ENCODE measurements around the gene LPCAT1. TPM values are rescaled to one million over a fixed set of nuclear protein-coding genes. Genes with fewer than 3 reads are reported as not detected.

The LPCAT1 gene
- total and polyA plus RNA-seq, 10 of the 15 experiments (the other 5 are each of a cell fraction or from before 2014, with no cell fraction given) = 2.3 to 109 (median 72.7) TPM

- 98% methylated on average over 11 of the region's 11 CpGs for WGBS (ENCODE audit: insufficient coverage, insufficient replicate concordance, low lambda C conversion rate, missing lambda C conversion rate)
- H2AFZ ChIP-seq (ENCODE audit: control insufficient read depth, low read depth, low read length) = no peak overlapping the region
- no peak for FAIRE-seq
- RAD21 ChIA-PET (ENCODE audit: unreplicated experiment) = interaction anchor here (0.9 kb wide), 1 partner anchor 15 kb away, joined by 3 read pairs; no protein-coding TSS in a partner anchor
- H3K9ac ChIP-seq (ENCODE audit: control insufficient read depth, insufficient read depth, low read length) = no peak overlapping the region
- H3K9me3 ChIP-seq (replicated peaks; ENCODE audit: control insufficient read depth, insufficient read depth, low read length) = no peaks in the 10 kb centered on the region
- SMC1A ChIA-PET (ENCODE audit: uncharacterized antibody, unreplicated experiment) = interaction anchor here (1.7 kb wide), 1 partner anchor 138 kb away, joined by 3 read pairs; no protein-coding TSS in a partner anchor
- intact Hi-C loops (cut with micrococcal nuclease; ENCODE audit: unreplicated experiment) (no loop called here), in situ Hi-C loops (cut with MboI) (no loop called here)
- H3K4me3 ChIP-seq = no peak overlapping the region
- H3K36me3 ChIP-seq (ENCODE audit: control insufficient read depth in 2 of 2, insufficient read depth in 2 of 2, low read length in 1 of 2) = peaks cover 6 to 36% of the 10 kb centered on the region in 2 experiments; a peak in 3 of 4 replicates
- TF ChIP-seq POLR2A (IDR thresholded peaks at IDR 0.05; ENCODE audit: low read depth, low read length) (peak; percentile 17; the same call in 1 of the 2 replicates), PAX5 (IDR thresholded peaks at IDR 0.05; ENCODE audit: borderline replicate concordance, low read depth, low read length) (peak; percentile 1; the same call in 1 of the 2 replicates), ZNF24 (IDR thresholded peaks at IDR 0.05) (no peak)
- CTCF ChIA-PET = no interaction called here
- H3K79me2 ChIP-seq (ENCODE audit: control insufficient read depth, insufficient read depth, low read length) = peaks cover 58% of the 10 kb centered on the region
- ATAC-seq = no peak
- no TSS peak for BruUV-seq (replicated peaks)
- H3K4me1 ChIP-seq (ENCODE audit: control insufficient read depth, insufficient read depth, low read length) = peaks cover 46% of the 10 kb centered on the region
- POLR2A ChIA-PET = no interaction called here
- H4K20me1 ChIP-seq (ENCODE audit: control insufficient read depth, insufficient read depth) = no peaks in the 10 kb centered on the region; the same call in 1 of the 2 replicates
- DNase-seq (ENCODE audit: low read depth, low spot score) = no peak
- no peak overlapping the region for H3K4me2 ChIP-seq (ENCODE audit: control insufficient read depth, insufficient read depth)
- no peaks in the 10 kb centered on the region for H3K27me3 ChIP-seq (replicated peaks in 1 of 2; ENCODE audit: control insufficient read depth in 2 of 2, insufficient read depth in 2 of 2, low read length in 1 of 2)
- H3K27ac ChIP-seq (ENCODE audit: control insufficient read depth, insufficient read depth) = no peak overlapping the region
Measured at GRCh38 chr5:1507014-1507375, 16.8 kb downstream of the LPCAT1 start.

GRCh38 chr5:1506242-1507013, 17.3 kb downstream of the LPCAT1 start:
- FAIRE-seq (no peak), ATAC-seq (no peak), DNase-seq (ENCODE audit: low read depth, low spot score) (no peak)
- Histone ChIP-seq H3K9ac (ENCODE audit: control insufficient read depth, insufficient read depth, low read length) (no peak overlapping the region), H3K27ac (ENCODE audit: control insufficient read depth, insufficient read depth) (no peak overlapping the region), H4K20me1 (ENCODE audit: control insufficient read depth, insufficient read depth) (no peaks in the 10 kb centered on the region; the same call in 1 of the 2 replicates), H3K4me2 (ENCODE audit: control insufficient read depth, insufficient read depth) (0 out of 2 replicates have a peak overlapping the region, but pooled peaks have one; percentile 25), H3K4me1 (ENCODE audit: control insufficient read depth, insufficient read depth, low read length) (peaks cover 51% of the 10 kb centered on the region), H3K36me3 (ENCODE audit: control insufficient read depth in 2 of 2, insufficient read depth in 2 of 2, low read length in 1 of 2) (peaks cover 6 to 36% of the 10 kb centered on the region in 2 experiments; a peak in 3 of 4 replicates), H3K27me3 (replicated peaks in 1 of 2; ENCODE audit: control insufficient read depth in 2 of 2, insufficient read depth in 2 of 2, low read length in 1 of 2) (no peaks in the 10 kb centered on the region), H3K4me3 (no peak overlapping the region), H3K79me2 (ENCODE audit: control insufficient read depth, insufficient read depth, low read length) (peaks cover 63% of the 10 kb centered on the region), H3K9me3 (replicated peaks; ENCODE audit: control insufficient read depth, insufficient read depth, low read length) (no peaks in the 10 kb centered on the region), H2AFZ (ENCODE audit: control insufficient read depth, low read depth, low read length) (no peak overlapping the region)
- in situ Hi-C loops (cut with MboI) = no loop called here
- WGBS (ENCODE audit: insufficient coverage, insufficient replicate concordance, low lambda C conversion rate, missing lambda C conversion rate) = 83% methylated on average over 20 of the region's 20 CpGs
- TF ChIP-seq PAX5 (IDR thresholded peaks at IDR 0.05; ENCODE audit: borderline replicate concordance, low read depth, low read length) (0 out of 2 replicates have a peak, but pooled peaks have one; percentile 28), IRF4 (IDR thresholded peaks at IDR 0.05; ENCODE audit: low read depth, low read length) (no peak), ZBTB33 (IDR thresholded peaks at IDR 0.05) (no peak), CEBPZ (IDR thresholded peaks at IDR 0.05; ENCODE audit: low read depth, low read length) (no peak), HCFC1 (IDR thresholded peaks at IDR 0.05; ENCODE audit: low read length) (no peak), POLR2A (IDR thresholded peaks at IDR 0.05; ENCODE audit: low read depth, low read length) (peak; percentile 35)
- no TSS peak for BruUV-seq (replicated peaks)
- POLR2A ChIA-PET = interaction anchor here (0.7 kb wide), 1 partner anchor 15 kb away, joined by 7 read pairs; no protein-coding TSS in a partner anchor
- SMC1A ChIA-PET (ENCODE audit: uncharacterized antibody, unreplicated experiment) = interaction anchor here (1.7 kb wide), 1 partner anchor 139 kb away, joined by 3 read pairs; no protein-coding TSS in a partner anchor
- CTCF ChIA-PET = no interaction called here
- RAD21 ChIA-PET (ENCODE audit: unreplicated experiment) = interaction anchor here (0.6 to 1.0 kb wide), 3 partner anchors 26 to 88 kb away, joined by 3 to 5 read pairs (median 4); no protein-coding TSS in a partner anchor
- intact Hi-C loops (cut with micrococcal nuclease; ENCODE audit: unreplicated experiment) = no loop called here
